ENCODE data around the gene PBX1.

The PBX1 gene

DNA sequence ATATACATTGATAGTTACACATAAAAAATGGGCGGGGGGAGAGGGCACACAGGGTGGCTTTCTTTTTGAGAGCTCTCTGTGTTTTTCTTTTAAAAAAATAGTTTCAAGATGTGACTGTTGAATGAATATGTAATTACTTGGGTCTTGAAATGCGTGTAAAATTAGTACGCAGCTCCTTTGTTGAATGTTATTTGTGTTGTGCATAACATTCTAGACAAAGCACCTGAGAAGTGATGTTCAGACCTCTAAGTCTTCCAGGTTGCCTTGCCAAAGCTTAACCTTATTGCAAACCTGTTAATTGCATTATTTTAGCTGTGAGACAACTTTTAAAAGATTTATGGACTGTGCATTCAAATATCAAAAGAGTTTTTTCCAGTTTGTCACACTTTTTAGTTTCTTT lies 5.4 kb downstream of the PBX1 start:
- DNase-seq: no peak

DNA sequence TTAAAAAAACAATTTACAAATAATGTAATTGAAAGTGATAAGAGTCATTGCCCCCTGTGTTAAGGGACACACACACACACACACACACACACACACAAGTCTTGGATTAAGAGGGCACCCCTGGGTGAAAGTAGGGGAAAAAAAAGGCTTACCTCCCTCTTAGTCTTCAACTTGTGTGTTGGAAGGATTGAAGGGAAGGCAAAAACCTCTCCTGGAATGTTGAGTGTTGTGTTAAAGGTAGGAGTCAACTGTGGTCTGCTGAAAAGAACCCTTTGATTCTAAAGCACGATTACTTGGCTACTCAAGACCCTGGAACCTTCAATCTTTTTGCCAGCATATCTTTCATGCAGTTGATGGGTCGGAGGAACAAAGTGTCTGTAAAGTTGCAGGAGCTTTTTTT lies 6.4 kb downstream of the PBX1 start:
- no peak for DNase-seq

- DNase-seq: no peak
These were observed 8.8 kb downstream of the PBX1 start for GRCh38 chr1:164567774-164568173.

DNA sequence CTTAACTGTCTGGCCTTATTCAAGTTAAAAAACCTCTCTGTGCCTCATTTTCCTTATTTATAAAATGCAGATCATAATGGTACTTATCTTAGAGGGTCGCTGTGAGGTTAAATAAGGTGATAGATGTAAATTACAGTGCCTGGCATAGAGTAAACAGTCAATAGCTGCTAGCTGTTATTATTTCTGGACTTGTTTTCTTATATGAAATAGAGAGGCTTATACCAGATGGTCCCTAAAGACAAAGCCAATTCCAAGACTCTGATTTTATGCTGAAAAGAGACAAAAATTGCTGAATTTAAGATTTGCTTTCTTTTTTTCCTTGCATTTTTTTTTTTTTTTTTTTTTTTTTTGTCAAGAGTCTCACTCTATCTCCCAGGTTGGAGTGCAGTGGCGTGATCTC lies 10.3 kb downstream of the PBX1 start:
- no peak for DNase-seq

- DNase-seq: no peak
These were observed 10.9 kb downstream of the PBX1 start for GRCh38 chr1:164569866-164570265.

- no peak for DNase-seq
These were observed 12.3 kb downstream of the PBX1 start for GRCh38 chr1:164571333-164571732.

GRCh38 chr1:164575356-164575886 lies 16.4 kb downstream of the PBX1 start:
- DNase-seq: no peak

GRCh38 chr1:164576291-164577271 lies 17.6 kb downstream of the PBX1 start:
- DNase-seq: no peak

DNA sequence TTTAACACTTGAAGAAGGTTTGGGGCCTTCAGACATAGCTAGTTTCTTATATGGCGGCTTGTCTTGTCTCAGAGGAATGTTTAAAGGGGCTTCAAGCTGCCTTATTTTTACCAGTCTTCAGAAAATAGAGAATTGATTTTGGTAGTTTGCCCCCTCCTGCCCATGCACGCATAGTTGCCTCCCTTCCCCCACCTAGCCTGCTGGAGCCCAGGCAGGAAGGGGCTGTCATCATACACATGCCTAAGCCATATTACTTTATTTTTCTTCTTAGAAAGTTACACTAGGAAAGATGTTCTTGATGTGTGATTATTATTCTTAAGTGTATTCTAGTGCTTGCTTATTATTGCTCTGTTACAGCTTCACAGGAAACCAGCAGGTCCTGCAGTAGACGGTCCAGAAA lies 18.3 kb downstream of the PBX1 start:
- DNase-seq: no peak

DNA sequence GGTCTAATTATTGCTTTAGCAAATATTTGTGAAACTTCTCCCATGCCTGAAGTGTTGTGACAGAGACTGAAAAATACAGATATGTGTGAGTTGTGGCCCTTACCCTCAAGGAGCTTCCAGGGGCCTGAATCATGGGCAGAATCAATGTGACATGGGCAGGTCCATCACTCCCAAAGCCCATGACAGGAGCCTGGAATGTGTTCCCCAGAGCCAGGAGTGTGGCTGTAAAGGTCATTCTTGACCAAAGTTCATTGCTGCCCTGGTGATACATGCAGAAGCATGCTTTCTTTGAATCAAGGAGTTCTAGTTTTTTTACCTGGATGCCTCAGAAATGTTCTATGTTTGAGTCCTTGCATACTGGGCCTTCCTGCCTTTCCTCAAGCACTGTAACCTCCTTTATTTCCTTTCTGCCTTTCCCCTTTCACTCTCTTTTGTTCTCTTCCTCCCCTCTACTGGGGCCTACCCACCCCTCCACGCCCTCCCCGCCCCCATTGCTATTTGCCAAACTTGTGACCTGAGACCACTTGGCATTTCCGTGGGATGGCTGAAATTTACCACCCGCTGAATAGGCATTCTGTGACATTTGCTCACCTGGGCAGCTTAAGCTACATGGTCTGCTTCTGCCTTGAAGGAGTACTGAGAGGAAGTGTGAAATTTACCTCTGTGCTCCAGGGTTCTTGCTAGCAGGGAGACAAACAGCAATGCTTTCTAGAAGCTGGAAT lies 19.7 kb downstream of the PBX1 start:
- no peak for DNase-seq

DNA sequence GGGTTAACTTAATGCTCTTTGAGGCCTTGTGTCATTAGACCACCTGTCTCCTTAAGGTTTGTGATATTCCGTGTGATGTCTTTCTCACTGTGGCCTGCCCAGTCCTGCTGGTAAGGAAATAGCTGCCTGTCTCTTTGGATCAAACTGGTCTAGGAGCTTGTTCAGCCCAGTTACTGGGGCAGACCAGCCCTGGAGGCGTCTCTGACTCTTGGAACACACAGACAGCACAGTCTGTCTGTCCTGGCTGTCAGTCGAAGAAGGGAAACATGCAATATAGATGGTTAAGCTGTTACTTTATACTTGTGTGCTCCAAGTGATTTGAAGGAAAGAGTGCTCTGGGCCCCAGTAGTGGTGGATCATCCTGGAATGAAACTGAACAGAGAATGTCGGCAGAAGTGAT lies 20.4 kb downstream of the PBX1 start:
- DNase-seq: no peak

- DNase-seq: no peak
These were observed 22.8 kb downstream of the PBX1 start for GRCh38 chr1:164581762-164582161.

- no peak for DNase-seq
These were observed 24.2 kb downstream of the PBX1 start for GRCh38 chr1:164583196-164583595.

GRCh38 chr1:164583835-164584539 lies 25.0 kb downstream of the PBX1 start:
- DNase-seq: no peak

DNA sequence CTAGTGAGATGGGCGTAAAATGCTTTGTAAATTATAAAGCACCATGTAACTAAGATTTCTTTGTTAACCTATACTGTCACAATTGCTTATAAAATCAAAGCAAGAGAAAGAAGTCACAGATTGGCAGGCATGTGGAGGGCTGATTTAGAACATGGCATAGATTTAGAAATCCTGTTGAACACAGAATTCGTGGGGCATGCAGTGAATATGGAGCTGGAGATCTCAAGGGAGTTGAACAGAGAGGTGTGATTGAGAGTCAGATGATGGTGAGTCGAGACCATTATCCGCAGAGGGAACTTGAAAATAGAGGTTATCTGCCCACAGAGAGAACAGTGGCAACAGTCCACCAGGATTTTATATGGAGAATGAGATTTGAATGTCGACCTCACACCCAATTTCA lies 27.6 kb downstream of the PBX1 start:
- no peak for DNase-seq

GRCh38 chr1:164587617-164588501 lies 28.9 kb downstream of the PBX1 start:
- DNase-seq: peak; percentile 25

GRCh38 chr1:164588516-164589341 lies 29.7 kb downstream of the PBX1 start:
- DNase-seq: peak; percentile 77

DNA sequence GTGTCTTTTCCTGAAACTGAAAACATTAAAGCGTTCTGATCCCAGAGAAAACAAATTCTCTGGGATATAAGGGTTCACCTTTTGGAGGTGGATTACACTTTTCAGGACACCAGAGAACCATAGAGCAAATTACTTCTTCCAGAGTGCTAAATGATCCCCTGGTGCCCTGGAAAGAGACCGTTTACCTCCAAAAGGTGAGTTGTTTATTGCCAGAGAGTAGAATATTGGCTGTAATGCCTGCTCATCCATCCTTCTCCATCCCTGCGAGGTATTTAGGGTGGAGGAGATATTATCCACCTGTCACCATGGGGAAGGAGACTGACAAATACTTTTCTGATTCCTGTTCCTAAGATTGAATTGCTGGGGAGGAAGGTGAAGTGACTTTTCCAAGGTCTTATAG lies 30.4 kb downstream of the PBX1 start:
- DNase-seq: no peak

DNA sequence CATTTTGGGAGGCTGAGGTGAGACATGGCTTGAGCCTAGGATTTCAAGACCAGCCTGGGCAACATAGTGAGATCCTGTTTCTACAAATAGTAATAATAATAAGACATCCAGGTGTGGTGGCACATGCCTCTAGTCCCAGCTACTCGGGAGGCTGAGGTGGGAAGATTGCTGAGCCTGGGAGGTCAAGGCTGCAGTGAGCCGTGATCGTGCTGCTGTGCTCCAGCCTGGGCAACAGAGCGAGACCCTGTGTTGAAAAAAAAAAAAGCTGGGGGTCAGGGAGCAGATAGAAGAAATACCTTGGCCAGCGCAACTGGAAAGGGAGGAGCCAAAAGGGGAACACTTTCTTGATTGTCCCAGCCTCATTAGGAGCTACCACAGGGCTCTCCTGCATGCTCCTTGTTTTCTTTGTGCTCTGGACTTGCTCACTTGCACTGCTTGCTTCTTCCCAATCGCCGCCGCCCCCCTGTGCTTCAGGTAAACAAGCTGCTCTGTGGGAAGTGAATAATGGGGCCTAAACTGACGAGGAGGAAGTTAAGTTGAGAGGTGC lies 31.1 kb downstream of the PBX1 start:
- no peak for DNase-seq

- no peak for DNase-seq
These were observed 31.6 kb downstream of the PBX1 start for GRCh38 chr1:164590592-164590991.

- no peak for DNase-seq
These were observed 32.9 kb downstream of the PBX1 start for GRCh38 chr1:164591858-164592257.

Measured in NCI-H2171 (cell line).